ENCODE measurements around the gene CCDC177. TPM values are rescaled to one million over a fixed set of nuclear protein-coding genes. Genes with fewer than 3 reads are reported as not detected.

CCDC177 gene
- total and polyA plus RNA-seq, 9 of the 15 experiments (the other 6 are each of a cell fraction or from before 2014, with no cell fraction given) = not detected

DNA sequence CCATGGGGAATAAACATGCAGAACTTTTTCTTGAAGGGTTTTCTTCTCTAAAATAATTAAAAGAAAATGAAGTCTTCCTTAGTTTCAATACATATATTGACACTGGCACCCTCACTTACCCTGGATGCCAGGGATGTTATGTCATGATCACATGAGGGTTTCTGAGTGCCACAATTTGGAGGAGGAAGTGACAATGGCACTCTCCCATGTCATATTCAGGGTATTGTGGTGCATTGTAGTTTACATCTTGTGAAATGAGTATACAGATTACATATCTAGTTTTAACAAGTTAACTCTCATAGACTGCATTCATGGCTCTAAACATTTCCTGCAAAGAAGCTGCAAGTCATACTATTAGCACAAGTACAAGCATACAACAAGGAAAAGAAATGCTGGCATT lies 37.7 kb downstream of the CCDC177 start:
- H3K27me3 ChIP-seq (ENCODE audit: control insufficient read depth in 2 of 2, insufficient read depth in 2 of 2, low read length in 2 of 2) = peaks cover 0 to 9% of the 10 kb centered on the region in 2 experiments; a peak in 3 of 5 replicates
- no peaks in the 10 kb centered on the region for H3K9me3 ChIP-seq (replicated peaks; ENCODE audit: control insufficient read depth, insufficient read depth, low read depth, low read length)
- H3K27ac ChIP-seq (ENCODE audit: extremely low read depth, low read depth, low read length) = no peak overlapping the region
- in situ Hi-C loops (cut with MboI) (no loop called here), intact Hi-C loops (cut with micrococcal nuclease) (no loop called here)
- H3K4me3 ChIP-seq = no peak overlapping the region
- H3K4me2 ChIP-seq (ENCODE audit: insufficient read depth, low read length) = no peak overlapping the region
- no peaks in the 10 kb centered on the region for H3K79me2 ChIP-seq (ENCODE audit: control insufficient read depth, insufficient read depth, low read length)
- ATAC-seq (no peak), FAIRE-seq (no peak), DNase-seq (ENCODE audit: extremely low read depth in 1 of 4, low spot score in 3 of 4) (no peak)
- ChIA-PET CTCF (ENCODE audit: low intra/inter-chr PET ratio) (no interaction called here), POLR2A (no interaction called here)
- no TSS peak for BruUV-seq (replicated peaks)
- no peaks in the 10 kb centered on the region for H3K36me3 ChIP-seq (ENCODE audit: control insufficient read depth, insufficient read depth, low read length)
- H3K9me1 ChIP-seq (ENCODE audit: control insufficient read depth, insufficient read depth, low read length) = no peaks in the 10 kb centered on the region
- TF ChIP-seq XRCC4 (IDR thresholded peaks at IDR 0.05; ENCODE audit: extremely low read depth, insufficient read depth, insufficient read length) = no peak
- no peak for TF ChIP-seq ZNF282 (CRISPR knock-in tag; IDR thresholded peaks at IDR 0.05)
- TF ChIP-seq ZNF3 (CRISPR knock-in tag; IDR thresholded peaks at IDR 0.05) = no peak
- TF ChIP-seq HNRNPH1 (optimal IDR thresholded peaks at IDR 0.05; ENCODE audit: low read depth, low read length) = no peak
- TF ChIP-seq NFIC (IDR thresholded peaks at IDR 0.05) = no peak
- TF ChIP-seq ZNF140 (CRISPR knock-in tag; IDR thresholded peaks at IDR 0.05) = no peak
- no peak for TF ChIP-seq ZFPM2 (CRISPR knock-in tag; IDR thresholded peaks at IDR 0.05)
- TF ChIP-seq NR4A1 (CRISPR knock-in tag; IDR thresholded peaks at IDR 0.05) = no peak
- no peak for TF ChIP-seq NR4A1 (tag; IDR thresholded peaks at IDR 0.05)
- TF ChIP-seq ESRRA (IDR thresholded peaks at IDR 0.05; ENCODE audit: borderline replicate concordance, low read depth) = no peak
- no peak for TF ChIP-seq ZNF23 (CRISPR knock-in tag; IDR thresholded peaks at IDR 0.05)
- no peak for TF ChIP-seq CHCHD3 (CRISPR knock-in tag; IDR thresholded peaks at IDR 0.05)
- TF ChIP-seq TAF15 (IDR thresholded peaks at IDR 0.05; ENCODE audit: low read depth, low read length) = no peak
- TF ChIP-seq, protein P1, sequence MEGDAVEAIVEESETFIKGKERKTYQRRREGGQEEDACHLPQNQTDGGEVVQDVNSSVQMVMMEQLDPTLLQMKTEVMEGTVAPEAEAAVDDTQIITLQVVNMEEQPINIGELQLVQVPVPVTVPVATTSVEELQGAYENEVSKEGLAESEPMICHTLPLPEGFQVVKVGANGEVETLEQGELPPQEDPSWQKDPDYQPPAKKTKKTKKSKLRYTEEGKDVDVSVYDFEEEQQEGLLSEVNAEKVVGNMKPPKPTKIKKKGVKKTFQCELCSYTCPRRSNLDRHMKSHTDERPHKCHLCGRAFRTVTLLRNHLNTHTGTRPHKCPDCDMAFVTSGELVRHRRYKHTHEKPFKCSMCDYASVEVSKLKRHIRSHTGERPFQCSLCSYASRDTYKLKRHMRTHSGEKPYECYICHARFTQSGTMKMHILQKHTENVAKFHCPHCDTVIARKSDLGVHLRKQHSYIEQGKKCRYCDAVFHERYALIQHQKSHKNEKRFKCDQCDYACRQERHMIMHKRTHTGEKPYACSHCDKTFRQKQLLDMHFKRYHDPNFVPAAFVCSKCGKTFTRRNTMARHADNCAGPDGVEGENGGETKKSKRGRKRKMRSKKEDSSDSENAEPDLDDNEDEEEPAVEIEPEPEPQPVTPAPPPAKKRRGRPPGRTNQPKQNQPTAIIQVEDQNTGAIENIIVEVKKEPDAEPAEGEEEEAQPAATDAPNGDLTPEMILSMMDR (IDR thresholded peaks at IDR 0.05 in 2 of 3, conservative IDR thresholded peaks at IDR 0.05 in 1 of 3; ENCODE audit: insufficient read depth in 2 of 3, low read depth in 1 of 3, low read length in 3 of 3) = no peak
- H3K4me1 ChIP-seq (replicated peaks in 1 of 2; ENCODE audit: control insufficient read depth in 2 of 2, insufficient read depth in 2 of 2, low read length in 2 of 2) = no peaks in the 10 kb centered on the region; a peak in 1 of 5 replicates
- no peaks in the 10 kb centered on the region for H4K20me1 ChIP-seq (replicated peaks; ENCODE audit: control insufficient read depth, insufficient read depth, low read length)
- H3K9ac ChIP-seq (ENCODE audit: insufficient read depth in 1 of 2, low read depth in 2 of 2, low read length in 2 of 2) = no peak overlapping the region
- no peak overlapping the region for H2AFZ ChIP-seq (ENCODE audit: low read depth, low read length)
